Dendritic cell treated with granulocyte-macrophage colony-stimulating factor and Interleukin-4, amounts not matched to agents 40 ng/mL and 50 ng/mL, for 4 days (primary cell): ENCODE results near the gene DROSHA.
"Not testable (repeated sequence)": the region's sequence is repeated elsewhere in the genome, so short reads cannot be mapped to it uniquely, and the experiment has no call there.

Experiments used
- H3K27ac Mint-ChIP-seq: one replicate; pipeline ENCODE4 v1.8.0; 2022; ENCODE audit warnings: mild to moderate bottlenecking, mixed read lengths
- H3K27me3 Mint-ChIP-seq: one replicate; pipeline ENCODE4 v1.8.0; 2022; ENCODE audit warnings: mild to moderate bottlenecking, mixed read lengths
- H3K36me3 Mint-ChIP-seq: one replicate; pipeline ENCODE4 v1.8.0; 2022; ENCODE audit warnings: low read depth, mixed read lengths
- H3K4me1 Mint-ChIP-seq: one replicate; pipeline ENCODE4 v1.8.0; 2022; ENCODE audit warnings: low read depth, mixed read lengths
- H3K4me3 Mint-ChIP-seq: one replicate; pipeline ENCODE4 v1.8.0; 2022; ENCODE audit warnings: mild to moderate bottlenecking, moderate library complexity, mixed read lengths
- H3K9me3 Mint-ChIP-seq: one replicate; pipeline ENCODE4 v1.8.0; 2022; ENCODE audit warnings: mixed read lengths
- intact Hi-C: fragments of 100-400 bp; cut with micrococcal nuclease; formaldehyde crosslinking; loops from one replicate; pipeline ENCODE4 v1.15.0; 2022

The DROSHA gene

GRCh38 chr5:31554552-31554951 lies 22.7 kb upstream of the DROSHA start:
- Mint-ChIP-seq H3K4me1 (no peaks in the 10 kb centered on the region), H3K9me3 (no peaks in the 10 kb centered on the region), H3K36me3 (peaks cover 75% of the 10 kb centered on the region), H3K27ac (no peak overlapping the region), H3K4me3 (no peak overlapping the region), H3K27me3 (no peaks in the 10 kb centered on the region)
- intact Hi-C loops = loop anchor here (5.0 kb wide), 1 partner anchor 838 kb away; no protein-coding TSS in a partner anchor

GRCh38 chr5:31553863-31554262 lies 22.0 kb upstream of the DROSHA start:
- H3K9me3 Mint-ChIP-seq = no peaks in the 10 kb centered on the region
- no peak overlapping the region for H3K27ac Mint-ChIP-seq

GRCh38 chr5:31551878-31552277 lies 20.0 kb upstream of the DROSHA start:
- Mint-ChIP-seq H3K36me3 (peaks cover 91% of the 10 kb centered on the region), H3K4me3 (no peak overlapping the region), H3K27ac (no peak overlapping the region), H3K4me1 (no peaks in the 10 kb centered on the region), H3K27me3 (no peaks in the 10 kb centered on the region), H3K9me3 (no peaks in the 10 kb centered on the region)
- intact Hi-C loops = loop anchor here (5.0 kb wide), 1 partner anchor 840 kb away; no protein-coding TSS in a partner anchor

More at GRCh38 chr5:31553863-31554262, 22.0 kb upstream of the DROSHA start:
- intact Hi-C loops = loop anchor here (5.0 kb wide), 1 partner anchor 838 kb away; no protein-coding TSS in a partner anchor
- Mint-ChIP-seq H3K4me3 (no peak overlapping the region), H3K4me1 (no peaks in the 10 kb centered on the region), H3K36me3 (peaks cover 79% of the 10 kb centered on the region), H3K27me3 (no peaks in the 10 kb centered on the region)

GRCh38 chr5:31549114-31549513 lies 17.2 kb upstream of the DROSHA start:
- H3K36me3 Mint-ChIP-seq = peaks cover 92% of the 10 kb centered on the region
- H3K9me3 Mint-ChIP-seq, intact Hi-C loops, H3K4me3 Mint-ChIP-seq, H3K27me3 Mint-ChIP-seq, H3K27ac Mint-ChIP-seq, H3K4me1 Mint-ChIP-seq: not testable (repeated sequence)

- Mint-ChIP-seq H3K27me3 (no peaks in the 10 kb centered on the region), H3K9me3 (no peaks in the 10 kb centered on the region), H3K36me3 (peaks cover 76% of the 10 kb centered on the region), H3K27ac (no peak overlapping the region), H3K4me3 (no peak overlapping the region), H3K4me1 (peaks cover 17% of the 10 kb centered on the region)
- intact Hi-C loops = loop anchor here (10.0 kb wide), 1 partner anchor 1927 kb away; no protein-coding TSS in a partner anchor
Measured at GRCh38 chr5:31537851-31538250, 6.0 kb upstream of the DROSHA start.

- H3K4me1 Mint-ChIP-seq = peaks cover 19% of the 10 kb centered on the region
- H3K4me3 Mint-ChIP-seq = no peak overlapping the region
- intact Hi-C loops = loop anchor here (10.0 kb wide), 1 partner anchor 1927 kb away; no protein-coding TSS in a partner anchor
- no peaks in the 10 kb centered on the region for H3K9me3 Mint-ChIP-seq
- no peaks in the 10 kb centered on the region for H3K27me3 Mint-ChIP-seq
- H3K27ac Mint-ChIP-seq = no peak overlapping the region
- peaks cover 73% of the 10 kb centered on the region for H3K36me3 Mint-ChIP-seq
Measured at GRCh38 chr5:31537349-31537748, 5.5 kb upstream of the DROSHA start.

GRCh38 chr5:31536873-31537272 lies 5.0 kb upstream of the DROSHA start:
- Mint-ChIP-seq H3K27me3 (no peaks in the 10 kb centered on the region), H3K4me1 (peaks cover 19% of the 10 kb centered on the region)
- intact Hi-C loops = loop anchor here (10.0 kb wide), 1 partner anchor 1928 kb away; no protein-coding TSS in a partner anchor

DNA sequence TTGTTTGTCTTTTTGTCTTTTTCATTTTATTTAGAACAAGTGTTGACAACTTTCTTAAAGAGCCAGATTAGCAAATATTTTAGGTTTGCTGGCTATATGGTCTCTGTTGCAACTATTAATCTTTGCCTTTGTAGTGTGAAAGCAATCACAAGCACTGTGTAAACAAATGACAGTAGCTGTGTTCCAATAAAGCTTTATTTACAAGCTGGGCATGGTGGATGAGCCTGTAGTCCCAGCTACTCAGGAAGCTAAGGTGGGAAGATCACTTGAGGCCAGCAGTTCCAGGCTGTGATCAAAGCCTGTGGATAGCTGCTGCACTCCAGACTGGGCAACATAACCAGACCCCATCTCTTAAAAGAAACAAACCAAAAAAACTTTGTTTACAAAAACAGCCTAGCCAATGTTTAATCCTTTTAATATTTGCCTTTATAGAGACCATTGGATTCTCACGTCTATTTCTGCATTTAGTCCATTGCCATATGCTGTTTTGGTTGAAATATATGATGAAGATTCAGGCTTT lies 2.7 kb upstream of the DROSHA start:
- H3K36me3 Mint-ChIP-seq = peaks cover 68% of the 10 kb centered on the region
- H3K9me3 Mint-ChIP-seq = no peaks in the 10 kb centered on the region
- peaks cover 40% of the 10 kb centered on the region for H3K4me1 Mint-ChIP-seq
- H3K27me3 Mint-ChIP-seq = no peaks in the 10 kb centered on the region
- H3K4me3 Mint-ChIP-seq = no peak overlapping the region
- intact Hi-C loops = loop anchor here (5.0 to 10.0 kb wide), 2 partner anchors 778 to 1930 kb away; partner anchors contain the start of gene MTMR12
- no peak overlapping the region for H3K27ac Mint-ChIP-seq

More at GRCh38 chr5:31536873-31537272, 5.0 kb upstream of the DROSHA start:
- no peak overlapping the region for H3K4me3 Mint-ChIP-seq
- H3K9me3 Mint-ChIP-seq = no peaks in the 10 kb centered on the region
- H3K27ac Mint-ChIP-seq = no peak overlapping the region
- H3K36me3 Mint-ChIP-seq = peaks cover 73% of the 10 kb centered on the region

DNA sequence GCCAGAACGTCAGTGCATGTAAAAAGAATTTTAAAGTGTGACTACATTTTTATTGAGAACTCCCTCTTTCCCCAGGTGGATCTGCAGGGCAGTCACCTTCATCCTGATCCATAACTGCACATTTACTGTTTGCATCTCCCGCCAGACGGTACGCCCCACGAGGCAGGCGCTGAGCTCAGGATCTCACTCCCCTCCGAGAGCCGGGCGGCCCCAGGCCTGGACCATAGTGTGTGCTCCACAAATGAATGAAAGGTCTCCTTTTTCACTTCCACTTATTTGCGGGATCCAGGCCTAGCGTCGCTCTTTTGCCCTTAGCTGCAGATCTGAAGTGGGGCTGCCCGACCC lies 378 bp downstream of the DROSHA start:
- Mint-ChIP-seq H3K27me3 (no peaks in the 10 kb centered on the region), H3K4me3 (peak overlapping the region; percentile 81), H3K27ac (peak overlapping the region; percentile 84), H3K9me3 (no peaks in the 10 kb centered on the region), H3K36me3 (peaks cover 71% of the 10 kb centered on the region), H3K4me1 (peaks cover 41% of the 10 kb centered on the region)
- intact Hi-C loops = loop anchor here (5.0 to 10.0 kb wide), 2 partner anchors 781 to 1933 kb away; partner anchors contain the start of gene MTMR12

GRCh38 chr5:31530541-31531265 lies 1.2 kb downstream of the DROSHA start:
- Mint-ChIP-seq H3K36me3 (peaks cover 71% of the 10 kb centered on the region), H3K27me3 (no peaks in the 10 kb centered on the region), H3K4me1 (peaks cover 41% of the 10 kb centered on the region), H3K4me3 (peak overlapping the region; percentile 81), H3K9me3 (no peaks in the 10 kb centered on the region), H3K27ac (no peak overlapping the region)
- intact Hi-C loops = loop anchor here (5.0 to 10.0 kb wide), 2 partner anchors 782 to 1934 kb away; partner anchors contain the start of gene MTMR12

DNA sequence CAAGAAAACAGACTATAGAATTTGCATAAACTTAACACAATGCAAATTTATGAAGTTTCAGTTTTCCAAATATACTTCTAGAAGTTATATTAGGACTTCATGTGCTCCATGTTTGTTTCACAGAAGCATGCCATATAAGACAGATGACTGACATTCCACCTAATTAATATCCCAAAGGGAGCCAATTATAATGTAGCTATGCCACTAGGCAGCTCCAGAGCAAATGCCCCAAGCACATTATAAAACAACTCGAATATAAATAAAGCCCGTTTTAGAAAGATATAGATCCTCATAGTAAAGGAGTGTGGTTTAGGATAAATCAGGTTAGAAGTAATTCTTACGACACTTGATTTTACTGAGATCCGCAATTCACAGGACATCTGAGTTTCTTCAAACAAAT lies 8.9 kb downstream of the DROSHA start:
- no peak overlapping the region for H3K4me3 Mint-ChIP-seq
- intact Hi-C loops = no loop called here
- no peaks in the 10 kb centered on the region for H3K4me1 Mint-ChIP-seq
- H3K27me3 Mint-ChIP-seq = no peaks in the 10 kb centered on the region
- H3K36me3 Mint-ChIP-seq = peaks cover 83% of the 10 kb centered on the region
- no peak overlapping the region for H3K27ac Mint-ChIP-seq
- no peaks in the 10 kb centered on the region for H3K9me3 Mint-ChIP-seq

DNA sequence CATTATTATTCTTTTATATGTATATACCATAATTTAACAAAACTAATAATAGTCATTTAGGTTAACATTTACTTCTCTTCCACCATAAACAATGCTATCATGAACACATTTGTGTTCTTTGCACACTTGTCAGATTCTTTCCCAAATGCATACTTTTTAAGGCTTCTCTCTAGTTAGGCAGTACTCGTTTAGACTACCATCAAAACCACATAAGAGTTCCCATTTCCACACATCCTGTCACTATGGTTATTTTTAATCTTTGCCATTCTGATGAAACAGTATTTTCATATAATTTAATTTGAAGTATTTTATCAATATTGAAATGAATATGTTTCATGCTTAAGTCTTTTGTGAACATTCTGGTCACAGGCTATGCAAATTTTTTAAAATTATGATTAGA lies 15.1 kb downstream of the DROSHA start:
- peaks cover 69% of the 10 kb centered on the region for H3K36me3 Mint-ChIP-seq
- H3K9me3 Mint-ChIP-seq = no peaks in the 10 kb centered on the region
- no peak overlapping the region for H3K27ac Mint-ChIP-seq
- H3K27me3 Mint-ChIP-seq = no peaks in the 10 kb centered on the region
- intact Hi-C loops = no loop called here
- no peak overlapping the region for H3K4me3 Mint-ChIP-seq
- H3K4me1 Mint-ChIP-seq = no peaks in the 10 kb centered on the region

- no peak overlapping the region for H3K27ac Mint-ChIP-seq
- H3K4me1 Mint-ChIP-seq = no peaks in the 10 kb centered on the region
- no peak overlapping the region for H3K4me3 Mint-ChIP-seq
- intact Hi-C loops = no loop called here
- no peaks in the 10 kb centered on the region for H3K27me3 Mint-ChIP-seq
- H3K36me3 Mint-ChIP-seq = peaks cover 92% of the 10 kb centered on the region
- H3K9me3 Mint-ChIP-seq = no peaks in the 10 kb centered on the region
Measured at GRCh38 chr5:31511305-31511704, 20.6 kb downstream of the DROSHA start.

GRCh38 chr5:31504529-31504928 lies 27.4 kb downstream of the DROSHA start:
- Mint-ChIP-seq H3K36me3 (peaks cover 91% of the 10 kb centered on the region), H3K27me3 (no peaks in the 10 kb centered on the region), H3K9me3 (no peaks in the 10 kb centered on the region), H3K4me1 (no peaks in the 10 kb centered on the region), H3K4me3 (no peak overlapping the region), H3K27ac (no peak overlapping the region)
- intact Hi-C loops = no loop called here
